SU-DHL-6 (cell line): ENCODE data around the gene FGFRL1.

Source experiments
- H2AFZ ChIP-seq: fragments of 200-600 bp; sonication (generic); 2 replicates; pipeline ENCODE4 v1.6.1; 2014; ENCODE audit warnings: low read depth, mild to moderate bottlenecking, moderate library complexity, mixed read lengths, antibody characterized with exemption, low read length; ENCODE audit not compliant: severe bottlenecking
- H3F3A ChIP-seq: fragments of 200-600 bp; shearing (Covaris generic); 2 replicates; pipeline ENCODE4 v1.6.0; 2016; ENCODE audit warnings: antibody characterized with exemption, mild to moderate bottlenecking; ENCODE audit not compliant: insufficient read depth
- H3K27ac ChIP-seq: fragments of 200-600 bp; sonication (generic); 2 replicates; pipeline ENCODE4 v1.5.1; 2016; ENCODE audit warnings: low read depth, mild to moderate bottlenecking, low read length, moderate library complexity, mixed read lengths
- H3K27me3 ChIP-seq: fragments of 200-600 bp; sonication (generic), shearing (Covaris generic); 2 replicates; pipeline ENCODE4 v1.6.0; 2014; ENCODE audit warnings: mild to moderate bottlenecking, low read length
- H3K36me3 ChIP-seq: fragments of 200-600 bp; sonication (generic); 2 replicates; pipeline ENCODE4 v1.6.1; 2014; ENCODE audit warnings: mild to moderate bottlenecking, low read length, mixed read lengths
- H3K4me2 ChIP-seq: fragments of 300-600, 200-600 bp; shearing (Covaris generic), sonication (generic); 2 replicates; pipeline ENCODE4 v1.6.0; 2014; ENCODE audit warnings: low read length, low read depth, mild to moderate bottlenecking; ENCODE audit not compliant: poor library complexity, severe bottlenecking
- H3K4me3 ChIP-seq: fragments of 200-600 bp; sonication (generic); 2 replicates; pipeline ENCODE4 v1.5.1; 2014; ENCODE audit warnings: antibody characterized with exemption, low read length, mild to moderate bottlenecking, mixed read lengths; ENCODE audit not compliant: insufficient read depth, poor library complexity, severe bottlenecking
- H3K79me2 ChIP-seq: fragments of 200-600 bp; sonication (generic); 2 replicates; pipeline ENCODE4 v1.6.1; 2014; ENCODE audit warnings: mild to moderate bottlenecking, low read length, moderate library complexity; ENCODE audit not compliant: insufficient read depth
- H3K9ac ChIP-seq: fragments of 200-600 bp; sonication (generic); 2 replicates; pipeline ENCODE4 v1.7.0; 2014; ENCODE audit warnings: mild to moderate bottlenecking, low read length
- H3K9me2 ChIP-seq: fragments of 200-600 bp; sonication (generic); replicated peaks from 2 replicates; pipeline ENCODE4 v1.6.1; 2014; ENCODE audit warnings: low read length; ENCODE audit not compliant: insufficient read depth
- H3K9me3 ChIP-seq: fragments of 200-600 bp; sonication (generic); 2 replicates; pipeline ENCODE4 v1.6.1; 2014; ENCODE audit warnings: low read length, mixed read lengths; ENCODE audit not compliant: insufficient read depth
- H4K20me1 ChIP-seq: fragments of 200-600 bp; sonication (generic); 2 replicates; pipeline ENCODE4 v1.6.1; 2014; ENCODE audit warnings: low read depth, mild to moderate bottlenecking, antibody characterized with exemption, low read length, moderate library complexity, mixed read lengths
- CTCF ChIP-seq: fragments of 200-600 bp; sonication (generic); IDR thresholded peaks from one replicate; pipeline ENCODE4 v1.5.1; 2017; ENCODE audit warnings: antibody characterized with exemption, mild to moderate bottlenecking, low read length, moderate library complexity; ENCODE audit not compliant: insufficient read depth, poor library complexity, severe bottlenecking
- EZH2phosphoT487 ChIP-seq: fragments of 200-600 bp; sonication (generic), shearing (Covaris generic); conservative IDR thresholded peaks from 2 replicates; pipeline ENCODE4 v1.6.1; 2018; ENCODE audit warnings: mild to moderate bottlenecking, antibody characterized with exemption, low read length, moderate library complexity, mixed read lengths

FGFRL1 gene

GRCh38 chr4:1015179-1015578 is 3.8 kb downstream of the FGFRL1 start:
- Histone ChIP-seq H3K27ac (no peak overlapping the region), H3K36me3 (no peaks in the 10 kb centered on the region), H3K9ac (no peak overlapping the region)

GRCh38 chr4:1015746-1016145 is 4.3 kb downstream of the FGFRL1 start:
- H3K4me2 ChIP-seq = no peak overlapping the region

More at GRCh38 chr4:1015179-1015578, 3.8 kb downstream of the FGFRL1 start:
- no peak overlapping the region for H2AFZ ChIP-seq
- H3K9me2 ChIP-seq = no peaks in the 10 kb centered on the region
- H3K9me3 ChIP-seq = no peaks in the 10 kb centered on the region
- H4K20me1 ChIP-seq = no peaks in the 10 kb centered on the region
- no peaks in the 10 kb centered on the region for H3K27me3 ChIP-seq
- H3K4me2 ChIP-seq = no peak overlapping the region
- no peaks in the 10 kb centered on the region for H3K79me2 ChIP-seq
- TF ChIP-seq CTCF = no peak
- TF ChIP-seq EZH2phosphoT487 = no peak
- peaks cover 10% of the 10 kb centered on the region for H3F3A ChIP-seq
- no peak overlapping the region for H3K4me3 ChIP-seq

GRCh38 chr4:1017211-1017610 is 5.8 kb downstream of the FGFRL1 start:
- no peak overlapping the region for H3K9ac ChIP-seq
- H3K9me2 ChIP-seq = no peaks in the 10 kb centered on the region
- no peaks in the 10 kb centered on the region for H3K36me3 ChIP-seq
- H3K27me3 ChIP-seq = no peaks in the 10 kb centered on the region
- H4K20me1 ChIP-seq = no peaks in the 10 kb centered on the region
- H3F3A ChIP-seq = no peaks in the 10 kb centered on the region
- H3K27ac ChIP-seq = no peak overlapping the region
- H3K79me2 ChIP-seq = no peaks in the 10 kb centered on the region
- H3K9me3 ChIP-seq = no peaks in the 10 kb centered on the region
- no peak overlapping the region for H3K4me3 ChIP-seq
- TF ChIP-seq CTCF = no peak
- no peak for TF ChIP-seq EZH2phosphoT487
- H3K4me2 ChIP-seq = no peak overlapping the region
- no peak overlapping the region for H2AFZ ChIP-seq

More at GRCh38 chr4:1015746-1016145, 4.3 kb downstream of the FGFRL1 start:
- H3K9ac ChIP-seq = no peak overlapping the region
- no peaks in the 10 kb centered on the region for H3K9me3 ChIP-seq
- H3K27me3 ChIP-seq = no peaks in the 10 kb centered on the region
- no peak overlapping the region for H2AFZ ChIP-seq
- H3K79me2 ChIP-seq = no peaks in the 10 kb centered on the region
- no peak overlapping the region for H3K4me3 ChIP-seq
- no peak for TF ChIP-seq EZH2phosphoT487
- no peak for TF ChIP-seq CTCF
- H3K27ac ChIP-seq = no peak overlapping the region
- no peaks in the 10 kb centered on the region for H3K9me2 ChIP-seq
- peaks cover 4% of the 10 kb centered on the region for H3F3A ChIP-seq
- H3K36me3 ChIP-seq = no peaks in the 10 kb centered on the region
- H4K20me1 ChIP-seq = no peaks in the 10 kb centered on the region
